HG02571 (cell line): Measurements from ENCODE around the gene MTARC2.
"Not testable (repeated sequence)": the region's sequence is repeated elsewhere in the genome, so short reads cannot be mapped to it uniquely, and the experiment has no call there.

Source experiments
- ATAC-seq: cut with Tn5 transposase; IDR thresholded peaks from one replicate; pipeline ENCODE4 v1.9.1; 2021; ENCODE audit warnings: mild to moderate bottlenecking, moderate library complexity; ENCODE audit not compliant: unreplicated experiment

Gene MTARC2

GRCh38 chr1:220748089-220748934, at the start of gene MTARC2:
TSS of gene MTARC2 (plus strand) at chr1:220748322. CDS start at chr1:220748532, 210 bp downstream.
- ATAC-seq = peak; percentile 97

GRCh38 chr1:220698607-220699016, 49.5 kb upstream of the MTARC2 start:
- ATAC-seq = no peak

- no peak for ATAC-seq
Observed at GRCh38 chr1:220699044-220699443, 49.1 kb upstream of the MTARC2 start.

GRCh38 chr1:220700556-220701179, 47.5 kb upstream of the MTARC2 start:
- ATAC-seq = no peak

GRCh38 chr1:220701974-220702373, 46.1 kb upstream of the MTARC2 start:
- ATAC-seq = no peak

GRCh38 chr1:220702733-220703270, 45.3 kb upstream of the MTARC2 start:
- ATAC-seq = no peak

- no peak for ATAC-seq
Observed at GRCh38 chr1:220703305-220703704, 44.8 kb upstream of the MTARC2 start.

GRCh38 chr1:220705782-220706181, 42.3 kb upstream of the MTARC2 start:
- no peak for ATAC-seq

- ATAC-seq = no peak
Observed at GRCh38 chr1:220706480-220706879, 41.6 kb upstream of the MTARC2 start.

- ATAC-seq = no peak
Observed at GRCh38 chr1:220707160-220707559, 41.0 kb upstream of the MTARC2 start.

GRCh38 chr1:220708244-220708643, 39.9 kb upstream of the MTARC2 start:
- ATAC-seq = no peak

GRCh38 chr1:220708936-220709801, 39.0 kb upstream of the MTARC2 start:
- ATAC-seq = no peak

- ATAC-seq = no peak
Observed at GRCh38 chr1:220710333-220710732, 37.8 kb upstream of the MTARC2 start.

GRCh38 chr1:220711056-220711809, 36.9 kb upstream of the MTARC2 start:
- peak; percentile 81 for ATAC-seq

- not testable (repeated sequence) for ATAC-seq
Observed at GRCh38 chr1:220715986-220716385, 32.1 kb upstream of the MTARC2 start.

GRCh38 chr1:220717800-220718640, 30.1 kb upstream of the MTARC2 start:
- ATAC-seq = no peak

GRCh38 chr1:220721266-220721665, 26.9 kb upstream of the MTARC2 start:
- ATAC-seq = not testable (repeated sequence)

GRCh38 chr1:220726634-220727033, 21.5 kb upstream of the MTARC2 start:
- peak; percentile 48 for ATAC-seq

- no peak for ATAC-seq
Observed at GRCh38 chr1:220727519-220727918, 20.6 kb upstream of the MTARC2 start.
